ENCODE measurements around the gene BRPF3.
A peak's percentile ranks its signal among the peaks of the same experiment; 100 is the strongest.
"Not testable (repeated sequence)": the region's sequence is repeated elsewhere in the genome, so short reads cannot be mapped to it uniquely, and the experiment has no call there.

Gene BRPF3

GRCh38 chr6:36200998-36201596 is 4.6 kb downstream of the BRPF3 start:
- no peak for DNase-seq

GRCh38 chr6:36201612-36202011 is 5.1 kb downstream of the BRPF3 start:
- DNase-seq: no peak

GRCh38 chr6:36202101-36202500 is 5.6 kb downstream of the BRPF3 start:
- no peak for DNase-seq

- peak; percentile 15 for DNase-seq
These were observed 7.7 kb downstream of the BRPF3 start for GRCh38 chr6:36204068-36204753.

- DNase-seq: no peak
These were observed 10.6 kb downstream of the BRPF3 start for GRCh38 chr6:36207155-36207554.

- no peak for DNase-seq
These were observed 13.1 kb downstream of the BRPF3 start for GRCh38 chr6:36209606-36210005.

GRCh38 chr6:36210182-36210581 is 13.6 kb downstream of the BRPF3 start:
- DNase-seq: no peak

- DNase-seq: no peak
These were observed 14.5 kb downstream of the BRPF3 start for GRCh38 chr6:36210886-36211595.

- no peak for DNase-seq
These were observed 20.0 kb downstream of the BRPF3 start for GRCh38 chr6:36216559-36216958.

GRCh38 chr6:36217188-36217587 is 20.6 kb downstream of the BRPF3 start:
- DNase-seq: no peak

- DNase-seq: no peak
These were observed 21.4 kb downstream of the BRPF3 start for GRCh38 chr6:36217946-36218345.

- DNase-seq: not testable (repeated sequence)
These were observed 22.0 kb downstream of the BRPF3 start for GRCh38 chr6:36218516-36218915.

- DNase-seq: no peak
These were observed 22.5 kb downstream of the BRPF3 start for GRCh38 chr6:36219081-36219480.

GRCh38 chr6:36220226-36220625 is 23.7 kb downstream of the BRPF3 start:
- no peak for DNase-seq

GRCh38 chr6:36221674-36222073 is 25.1 kb downstream of the BRPF3 start:
- DNase-seq: no peak

- no peak for DNase-seq
These were observed 26.4 kb downstream of the BRPF3 start for GRCh38 chr6:36222924-36223323.

- no peak for DNase-seq
These were observed 27.2 kb downstream of the BRPF3 start for GRCh38 chr6:36223706-36224105.

GRCh38 chr6:36224918-36225461 is 28.4 kb downstream of the BRPF3 start:
- no peak for DNase-seq

- DNase-seq: no peak
These were observed 30.0 kb downstream of the BRPF3 start for GRCh38 chr6:36226438-36227047.

- DNase-seq: no peak
These were observed 31.1 kb downstream of the BRPF3 start for GRCh38 chr6:36227379-36228228.

- no peak for DNase-seq
These were observed 32.7 kb downstream of the BRPF3 start for GRCh38 chr6:36229223-36229622.

- DNase-seq: no peak
These were observed 33.8 kb downstream of the BRPF3 start for GRCh38 chr6:36230371-36230770.

- DNase-seq: no peak
These were observed 35.6 kb downstream of the BRPF3 start for GRCh38 chr6:36232172-36232571.

Measured in SIG-M5 (cell line).